Common myeloid progenitor, CD34-positive (primary cell): ENCODE results near the gene AEBP2.
"Not testable (repeated sequence)": the region's sequence is repeated elsewhere in the genome, so short reads cannot be mapped to it uniquely, and the experiment has no call there.

ENCODE experiments used
- CTCF ChIA-PET: fragments of 350-600 bp; sonication (Branson Sonifier 250); formaldehyde crosslinking; loops from one replicate; lab custom pipeline; 2021; ENCODE audit warnings: antibody characterized with exemption; lab: Charles Lee
- POLR2A ChIA-PET: fragments of 350-600 bp; sonication (Branson Sonifier 250); formaldehyde crosslinking; loops from one replicate; lab custom pipeline; 2021; ENCODE audit warnings: antibody characterized with exemption; lab: Charles Lee
- DNase-seq, 3 donors: peaks; one replicate each; pipeline versions ENCODE4 v3.0.0 to v3.0.0-alpha.2; 2013
- H3K27ac ChIP-seq, 2 experiments: 1 replicate in 1 of 2; 2 replicates in 1 of 2; pipeline ENCODE4 v1.7.0; 2013; ENCODE audit warnings: inconsistent platforms in 2 of 2, low read length in 2 of 2, mild to moderate bottlenecking in 2 of 2, low read depth in 1 of 2, moderate library complexity in 1 of 2; ENCODE audit not compliant: severe bottlenecking in 2 of 2, insufficient read depth in 1 of 2, poor library complexity in 1 of 2
- H3K27me3 ChIP-seq, 5 experiments: replicated peaks in 2 of 5; 1 replicate in 3 of 5; 2 replicates in 2 of 5; pipeline versions ENCODE4 v1.6.1 to v1.7.0; 2013; ENCODE audit warnings: low read length in 4 of 5, mild to moderate bottlenecking in 2 of 5, moderate library complexity in 2 of 5, inconsistent platforms in 1 of 5; ENCODE audit not compliant: insufficient read depth in 5 of 5, control insufficient read depth in 4 of 5
- H3K36me3 ChIP-seq, 4 experiments: 1 replicate in 2 of 4; 2 replicates in 2 of 4; pipeline versions ENCODE4 v1.6.1 to v1.7.0; 2013; ENCODE audit warnings: low read length in 3 of 4, control low read depth in 1 of 4, mild to moderate bottlenecking in 1 of 4; ENCODE audit not compliant: control insufficient read depth in 4 of 4, insufficient read depth in 4 of 4
- H3K4me1 ChIP-seq, 4 experiments: 1 replicate in 3 of 4; 2 replicates in 1 of 4; pipeline versions ENCODE4 v1.6.1 to v1.7.1; 2013; ENCODE audit warnings: low read length in 3 of 4, mild to moderate bottlenecking in 3 of 4, control low read depth in 1 of 4, inconsistent platforms in 1 of 4, moderate library complexity in 1 of 4; ENCODE audit not compliant: control insufficient read depth in 4 of 4, insufficient read depth in 4 of 4; ENCODE audit errors: control extremely low read depth in 1 of 4
- H3K4me3 ChIP-seq, 7 experiments: 1 replicate in 4 of 7; 2 replicates in 3 of 7; pipeline versions ENCODE4 v1.5.1 to v1.7.0; 2013; ENCODE audit warnings: mild to moderate bottlenecking in 7 of 7, low read length in 6 of 7, moderate library complexity in 6 of 7, inconsistent platforms in 2 of 7, low read depth in 2 of 7, control low read depth in 1 of 7; ENCODE audit not compliant: insufficient read depth in 4 of 7, control insufficient read depth in 1 of 7; ENCODE audit errors: extremely low read depth in 1 of 7
- H3K9me3 ChIP-seq, 5 experiments: 1 replicate in 4 of 5; 2 replicates in 1 of 5; pipeline versions ENCODE4 v1.6.1 to v1.7.1; 2013; ENCODE audit warnings: low read length in 4 of 5, mild to moderate bottlenecking in 2 of 5, inconsistent platforms in 1 of 5, low read depth in 1 of 5, moderate library complexity in 1 of 5; ENCODE audit not compliant: control insufficient read depth in 4 of 5, insufficient read depth in 2 of 5; ENCODE audit errors: control extremely low read depth in 1 of 5
- WGBS: methylation state at CpG from one replicate; pipeline ENCODE4 v1.1.5; 2013; ENCODE audit not compliant: insufficient coverage; 5-methylcytosine and 5-hydroxymethylcytosine counted together

Gene AEBP2

DNA sequence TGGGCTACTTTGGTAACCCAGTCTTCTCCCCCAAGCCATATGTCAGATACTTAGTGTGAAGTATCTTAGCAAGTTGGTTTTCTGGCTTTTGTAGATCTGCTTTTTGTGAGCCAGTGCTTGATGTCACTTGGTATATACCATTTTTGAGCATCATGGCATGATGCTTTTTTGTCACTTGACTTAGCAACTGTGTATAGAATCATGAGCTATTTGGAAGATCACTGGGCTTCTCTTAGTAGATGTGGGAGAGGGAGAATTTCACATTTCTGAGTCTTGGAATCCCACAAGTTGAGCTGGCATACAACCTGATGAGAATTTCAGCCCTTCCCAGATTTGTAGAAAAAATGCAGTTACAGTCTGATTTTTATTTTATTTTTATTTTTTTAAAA is 24.9 kb downstream of the AEBP2 start:
- DNase-seq = no peak
- POLR2A ChIA-PET = no interaction called here
- H3K27me3 ChIP-seq = no peaks in the 10 kb centered on the region
- H3K4me1 ChIP-seq = peaks cover 0 to 7% (median 0%) of the 10 kb centered on the region in 4 experiments
- H3K36me3 ChIP-seq = peaks cover 2 to 34% (median 14%) of the 10 kb centered on the region in 4 experiments
- no peaks in the 10 kb centered on the region for H3K9me3 ChIP-seq
- CTCF ChIA-PET = interaction anchor here (1.2 kb wide), 1 partner anchor 50 kb away, joined by 3 read pairs; no protein-coding TSS in a partner anchor
- H3K4me3 ChIP-seq = no peak overlapping the region
- H3K27ac ChIP-seq = no peak overlapping the region

DNA sequence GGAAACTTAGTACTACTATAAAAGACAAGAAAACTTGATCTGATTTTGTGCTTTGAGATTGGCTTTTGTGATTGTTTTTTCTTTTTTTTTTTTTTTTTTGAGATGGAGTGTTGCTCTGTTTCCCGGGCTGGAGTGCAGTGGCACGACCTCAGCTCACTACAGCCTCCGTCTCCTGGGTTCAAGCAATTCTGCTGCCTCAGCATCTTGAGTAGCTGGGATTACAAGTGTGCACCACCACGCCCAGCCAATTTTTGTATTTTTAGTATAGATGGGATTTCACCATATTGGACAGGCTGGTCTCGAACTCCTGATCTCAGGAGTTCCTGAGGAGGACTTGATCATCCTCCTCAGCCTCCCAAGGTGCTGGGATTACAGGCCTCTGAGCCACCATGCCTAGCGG is 26.4 kb downstream of the AEBP2 start:
- Histone ChIP-seq H3K27ac (no peak overlapping the region), H3K36me3 (peaks cover 6 to 38% (median 16%) of the 10 kb centered on the region in 4 experiments), H3K4me1 (peaks cover 0 to 7% (median 0%) of the 10 kb centered on the region in 4 experiments), H3K9me3 (no peaks in the 10 kb centered on the region), H3K27me3 (no peaks in the 10 kb centered on the region), H3K4me3 (no peak overlapping the region)
- no peak for DNase-seq
- CTCF ChIA-PET = no interaction called here
- POLR2A ChIA-PET = no interaction called here
- WGBS = 93% methylated on average over 3 of the region's 6 CpGs

DNA sequence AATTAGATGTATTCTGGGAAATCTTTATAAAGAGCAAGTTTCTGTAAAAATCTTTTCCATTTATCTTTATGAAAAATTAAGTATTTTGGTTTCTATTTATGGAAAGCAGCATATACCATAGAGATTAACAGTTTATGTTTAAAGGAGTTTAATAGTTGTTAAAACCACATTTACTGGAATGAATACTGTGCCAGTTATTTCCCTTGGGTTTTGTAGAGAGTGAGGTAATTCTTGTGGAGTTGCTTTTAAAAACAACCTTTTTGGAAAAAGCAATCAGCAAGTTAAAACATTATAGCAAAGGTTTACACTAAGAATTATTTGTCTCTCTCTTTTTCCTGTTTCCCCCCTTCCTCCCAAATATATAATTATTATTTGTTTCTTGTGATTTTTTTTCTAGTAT is 34.9 kb downstream of the AEBP2 start:
- H3K36me3 ChIP-seq = peaks cover 12 to 63% (median 30%) of the 10 kb centered on the region in 4 experiments
- ChIA-PET POLR2A (interaction anchor here (0.7 kb wide), 1 partner anchor 30 kb away, joined by 3 read pairs; no protein-coding TSS in a partner anchor), CTCF (interaction anchor here (0.7 to 1.2 kb wide), 2 partner anchors 13 to 22 kb away, joined by 3 read pairs; no protein-coding TSS in a partner anchor)
- no peak overlapping the region for H3K27ac ChIP-seq
- H3K4me1 ChIP-seq = no peaks in the 10 kb centered on the region
- H3K4me3 ChIP-seq = no peak overlapping the region
- no peak for DNase-seq
- no peaks in the 10 kb centered on the region for H3K27me3 ChIP-seq
- H3K9me3 ChIP-seq = peaks cover 3 to 16% (median 4%) of the 10 kb centered on the region in 5 experiments

GRCh38 chr12:19475884-19476505 is 36.7 kb downstream of the AEBP2 start:
- H3K4me3 ChIP-seq, H3K27me3 ChIP-seq, H3K4me1 ChIP-seq, CTCF ChIA-PET, H3K27ac ChIP-seq, DNase-seq, POLR2A ChIA-PET: not testable (repeated sequence)
- Histone ChIP-seq H3K9me3 (peaks cover 6 to 31% (median 9%) of the 10 kb centered on the region in 5 experiments), H3K36me3 (peaks cover 12 to 75% (median 31%) of the 10 kb centered on the region in 4 experiments)
- WGBS = 100% methylated on average over 2 of the region's 4 CpGs

GRCh38 chr12:19477071-19477470 is 37.8 kb downstream of the AEBP2 start:
- peaks cover 0 to under 1% (median 0%) of the 10 kb centered on the region in 4 experiments for H3K4me1 ChIP-seq
- 100% methylated on average over 3 of the region's 8 CpGs for WGBS
- H3K27me3 ChIP-seq = no peaks in the 10 kb centered on the region
- CTCF ChIA-PET = no interaction called here
- no peak overlapping the region for H3K4me3 ChIP-seq
- H3K36me3 ChIP-seq = peaks cover 15 to 83% (median 32%) of the 10 kb centered on the region in 4 experiments
- POLR2A ChIA-PET = no interaction called here
- no peak overlapping the region for H3K27ac ChIP-seq
- no peak for DNase-seq
- H3K9me3 ChIP-seq = peaks cover 6 to 31% (median 9%) of the 10 kb centered on the region in 5 experiments

GRCh38 chr12:19480459-19480858 is 41.2 kb downstream of the AEBP2 start:
- CTCF ChIA-PET = no interaction called here
- POLR2A ChIA-PET = no interaction called here
- Histone ChIP-seq H3K4me3 (no peak overlapping the region), H3K27me3 (no peaks in the 10 kb centered on the region), H3K9me3 (peaks cover 6 to 31% (median 7%) of the 10 kb centered on the region in 5 experiments), H3K27ac (no peak overlapping the region), H3K4me1 (peaks cover 0 to 5% (median under 1%) of the 10 kb centered on the region in 4 experiments), H3K36me3 (peaks cover 16 to 69% (median 23%) of the 10 kb centered on the region in 4 experiments)
- no CpG with 5 or more reads among the region's 1 CpG for WGBS
- DNase-seq = peak; percentile 10 to 66 (median 44)

GRCh38 chr12:19482036-19482435 is 42.7 kb downstream of the AEBP2 start:
- Histone ChIP-seq H3K27me3 (no peaks in the 10 kb centered on the region), H3K36me3 (peaks cover 17 to 65% (median 22%) of the 10 kb centered on the region in 4 experiments), H3K4me3 (no peak overlapping the region), H3K27ac (no peak overlapping the region), H3K9me3 (peaks cover 5 to 31% (median 7%) of the 10 kb centered on the region in 5 experiments), H3K4me1 (peaks cover 0 to 5% (median under 1%) of the 10 kb centered on the region in 4 experiments)
- 100% methylated on average over 3 of the region's 3 CpGs for whole genome bisulfite sequencing
- no peak for DNase-seq
- CTCF ChIA-PET = no interaction called here
- POLR2A ChIA-PET = no interaction called here
